Spleen (tissue), 11 donors: ENCODE data around the gene KIF12. TPM values are rescaled to one million over a fixed set of nuclear protein-coding genes. Genes with fewer than 3 reads are reported as not detected.

ENCODE experiments used
- DNase-seq: peaks from one replicate; pipeline ENCODE4 v3.0.0-alpha.2; 2020
- H3K27ac ChIP-seq, 8 donors: fragments of 200-600 bp; sonication (generic) in 7 of 8; 1 replicate in 4 of 8; 2 replicates in 4 of 8; pipeline versions ENCODE4 v1.5.0 to v1.8.0; 2016 to 2021; ENCODE audit warnings: inconsistent platforms in 4 of 8, mild to moderate bottlenecking in 4 of 8, moderate library complexity in 1 of 8
- H3K27me3 ChIP-seq, 7 donors: fragments of 200-600 bp; sonication (generic) in 6 of 7; replicated peaks in 1 of 7; 1 replicate in 4 of 7; 2 replicates in 3 of 7; pipeline versions ENCODE4 v1.5.0 to v1.8.0; 2016 to 2021; ENCODE audit warnings: inconsistent platforms in 3 of 7, mild to moderate bottlenecking in 1 of 7
- H3K36me3 ChIP-seq, 6 donors: fragments of 200-600 bp; sonication (generic) in 5 of 6; 1 replicate in 4 of 6; 2 replicates in 2 of 6; pipeline versions ENCODE4 v1.5.0 to v1.8.0; 2016 to 2021; ENCODE audit warnings: inconsistent platforms in 2 of 6
- H3K4me1 ChIP-seq, 6 donors: fragments of 200-600 bp; sonication (generic) in 5 of 6; 1 replicate in 3 of 6; 2 replicates in 3 of 6; pipeline versions ENCODE4 v1.5.0 to v1.8.0; 2016 to 2021; ENCODE audit warnings: inconsistent platforms in 3 of 6
- H3K4me3 ChIP-seq, 8 donors: fragments of 200-600 bp; sonication (generic) in 7 of 8; 1 replicate in 4 of 8; 2 replicates in 4 of 8; pipeline versions ENCODE4 v1.5.0 to v1.8.0; 2016 to 2021; ENCODE audit warnings: inconsistent platforms in 4 of 8, mild to moderate bottlenecking in 4 of 8, moderate library complexity in 2 of 8
- H3K9me3 ChIP-seq, 8 donors: fragments of 200-600 bp; sonication (generic) in 7 of 8; 1 replicate in 4 of 8; 2 replicates in 4 of 8; pipeline versions ENCODE4 v1.5.0 to v1.8.0; 2016 to 2021; ENCODE audit warnings: inconsistent platforms in 4 of 8
- POLR2A ChIP-seq, 3 donors: fragments of 450-650 bp; IDR thresholded peaks; one replicate each; pipeline ENCODE4 v1.5.1; 2017; ENCODE audit warnings: antibody characterized with exemption in 3 of 3, mild to moderate bottlenecking in 1 of 3
- POLR2AphosphoS5 ChIP-seq, 3 donors: sonication (generic); formaldehyde crosslinking; IDR thresholded peaks; one replicate each; pipeline ENCODE4 v1.5.1; 2017; ENCODE audit warnings: antibody characterized with exemption in 3 of 3
- WGBS, 5 donors: extraction: QIAGEN DNeasy Blood & Tissue Kit in 3 of 5; methylation state at CpG; one replicate each; pipeline versions ENCODE4 v1.1.5 to v1.1.7; 2013 to 2018; 5-methylcytosine and 5-hydroxymethylcytosine counted together
- intact Hi-C: fragments of 100-400 bp; cut with DNase I; formaldehyde crosslinking; loops from one replicate; pipeline ENCODE4 v1.15.0; 2023; ENCODE audit warnings: low total_unique reads
- polyA plus RNA-seq, 3 donors: library from polyadenylated mRNA; stranded (reverse); fragments of 200-250 nt; gene quantifications; one replicate each; pipeline ENCODE4 v1.2.1, GENCODE V29; 2013
- total RNA-seq, 7 donors: library from RNA; depleted of rRNA in 3 of 7; stranded (reverse); fragments of >200 nt in 3 of 7; fragmentation: NEBNext Ultra II Directional in 4 of 7; extraction: Animal tissue kit (Norgen Biotek cat#: 25700) in 4 of 7; gene quantifications; one replicate each; pipeline versions ENCODE4 v1.1.0 to v1.2.1, GENCODE V29; 2016 to 2021
- TF ChIP-seq, protein P1 (sequence below), 11 experiments: fragments of 200-600 bp in 7 of 11; fragments of 450-650 bp in 4 of 11; sonication (generic) in 4 of 11; IDR thresholded peaks in 8 of 11; conservative IDR thresholded peaks in 3 of 11; 1 replicate in 7 of 11; 2 replicates in 4 of 11; pipeline versions ENCODE4 v1.4.0 to v1.8.0; 2016 to 2021; ENCODE audit warnings: antibody characterized with exemption in 11 of 11, inconsistent platforms in 4 of 11, mild to moderate bottlenecking in 1 of 11
- donor health status: healthy with polysubstance abuse.
- donor health status: DM: no; HTN: no; CAD: no; lungs with moderate emphysema.
- donor health status: DM: no; HTN: no; CAD: no.
- donor health status: Bipolar disorder and iron deficiency.
- donor health status: healthy.
- donor health status: DM: no; HTN: no; CAD: no.
- donor health status: DM: yes; HTN: yes; CAD: no.

KIF12 gene
- total and polyA plus RNA-seq, 10 donors, result 0.20 to 1.5 (median 0.26) TPM; not detected in 5

DNA sequence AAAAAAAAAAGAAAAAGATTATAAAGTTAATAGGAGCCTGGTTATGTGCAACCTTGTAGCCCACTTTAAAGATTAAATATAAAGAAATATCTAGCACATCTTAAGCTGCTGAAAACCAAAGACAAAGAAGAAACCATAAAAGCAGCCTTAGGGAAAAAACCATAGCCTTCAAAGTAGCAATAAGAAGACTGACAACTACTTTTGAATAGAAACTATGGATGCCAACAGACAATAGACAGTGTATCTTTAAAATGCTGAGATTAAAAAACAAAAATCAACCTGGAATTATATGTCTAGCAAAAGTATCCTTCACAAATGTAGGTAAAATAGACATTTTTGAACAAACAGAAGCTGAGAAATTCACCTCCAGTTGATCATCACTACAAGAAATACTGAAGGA lies 3.4 kb upstream of the KIF12 start:
- TF ChIP-seq POLR2AphosphoS5 (IDR thresholded peaks at IDR 0.05) (no peak), POLR2A (IDR thresholded peaks at IDR 0.05) (no peak)
- TF ChIP-seq, protein P1, sequence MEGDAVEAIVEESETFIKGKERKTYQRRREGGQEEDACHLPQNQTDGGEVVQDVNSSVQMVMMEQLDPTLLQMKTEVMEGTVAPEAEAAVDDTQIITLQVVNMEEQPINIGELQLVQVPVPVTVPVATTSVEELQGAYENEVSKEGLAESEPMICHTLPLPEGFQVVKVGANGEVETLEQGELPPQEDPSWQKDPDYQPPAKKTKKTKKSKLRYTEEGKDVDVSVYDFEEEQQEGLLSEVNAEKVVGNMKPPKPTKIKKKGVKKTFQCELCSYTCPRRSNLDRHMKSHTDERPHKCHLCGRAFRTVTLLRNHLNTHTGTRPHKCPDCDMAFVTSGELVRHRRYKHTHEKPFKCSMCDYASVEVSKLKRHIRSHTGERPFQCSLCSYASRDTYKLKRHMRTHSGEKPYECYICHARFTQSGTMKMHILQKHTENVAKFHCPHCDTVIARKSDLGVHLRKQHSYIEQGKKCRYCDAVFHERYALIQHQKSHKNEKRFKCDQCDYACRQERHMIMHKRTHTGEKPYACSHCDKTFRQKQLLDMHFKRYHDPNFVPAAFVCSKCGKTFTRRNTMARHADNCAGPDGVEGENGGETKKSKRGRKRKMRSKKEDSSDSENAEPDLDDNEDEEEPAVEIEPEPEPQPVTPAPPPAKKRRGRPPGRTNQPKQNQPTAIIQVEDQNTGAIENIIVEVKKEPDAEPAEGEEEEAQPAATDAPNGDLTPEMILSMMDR (IDR thresholded peaks at IDR 0.05 in 8 of 11, conservative IDR thresholded peaks at IDR 0.05 in 3 of 11), result no peak
- Histone ChIP-seq H3K27ac (no peak overlapping the region), H3K27me3 (peaks cover 0 to 26% (median 17%) of the 10 kb centered on the region in 7 donors), H3K4me1 (peaks cover 0 to 29% (median 14%) of the 10 kb centered on the region in 6 donors), H3K9me3 (peaks cover 0 to 17% (median 9%) of the 10 kb centered on the region in 8 donors), H3K4me3 (no peak overlapping the region), H3K36me3 (no peaks in the 10 kb centered on the region)
- intact Hi-C loops, result no loop called here
- no peak for DNase-seq

DNA sequence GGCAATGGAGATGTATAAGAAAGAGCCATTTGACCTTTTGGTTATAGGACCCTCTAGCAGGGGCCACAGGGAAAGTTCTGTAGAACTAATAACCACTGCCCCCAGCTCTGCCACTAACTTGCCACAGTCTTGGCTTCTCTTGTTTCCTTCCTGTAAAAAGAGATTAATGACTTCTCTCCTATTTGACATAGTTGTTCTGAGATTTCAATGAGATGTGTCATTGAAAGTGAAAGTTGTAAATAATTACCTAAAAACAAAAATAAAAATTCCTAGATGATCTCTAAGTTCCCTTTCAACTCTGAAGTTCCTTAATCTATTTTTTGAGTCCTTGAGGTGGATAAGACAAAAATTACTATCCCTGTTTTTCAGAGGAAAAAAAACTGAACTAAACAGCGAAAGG lies 1.4 kb upstream of the KIF12 start:
- Histone ChIP-seq H3K4me1 (peaks cover 0 to 32% (median 16%) of the 10 kb centered on the region in 6 donors), H3K27ac (no peak overlapping the region), H3K27me3 (peaks cover 0 to 46% (median 21%) of the 10 kb centered on the region in 7 donors), H3K9me3 (peaks cover 0 to 17% (median 9%) of the 10 kb centered on the region in 8 donors), H3K4me3 (no peak overlapping the region), H3K36me3 (no peaks in the 10 kb centered on the region)
- intact Hi-C loops, result no loop called here
- TF ChIP-seq, protein P1 (IDR thresholded peaks at IDR 0.05 in 8 of 11, conservative IDR thresholded peaks at IDR 0.05 in 3 of 11), result no peak
- no peak for TF ChIP-seq POLR2A (IDR thresholded peaks at IDR 0.05)
- TF ChIP-seq POLR2AphosphoS5 (IDR thresholded peaks at IDR 0.05), result no peak
- no peak for DNase-seq
- 51 to 87% (median 77%) methylated on average over 1 of the region's 1 CpG for WGBS, 5 donors

DNA sequence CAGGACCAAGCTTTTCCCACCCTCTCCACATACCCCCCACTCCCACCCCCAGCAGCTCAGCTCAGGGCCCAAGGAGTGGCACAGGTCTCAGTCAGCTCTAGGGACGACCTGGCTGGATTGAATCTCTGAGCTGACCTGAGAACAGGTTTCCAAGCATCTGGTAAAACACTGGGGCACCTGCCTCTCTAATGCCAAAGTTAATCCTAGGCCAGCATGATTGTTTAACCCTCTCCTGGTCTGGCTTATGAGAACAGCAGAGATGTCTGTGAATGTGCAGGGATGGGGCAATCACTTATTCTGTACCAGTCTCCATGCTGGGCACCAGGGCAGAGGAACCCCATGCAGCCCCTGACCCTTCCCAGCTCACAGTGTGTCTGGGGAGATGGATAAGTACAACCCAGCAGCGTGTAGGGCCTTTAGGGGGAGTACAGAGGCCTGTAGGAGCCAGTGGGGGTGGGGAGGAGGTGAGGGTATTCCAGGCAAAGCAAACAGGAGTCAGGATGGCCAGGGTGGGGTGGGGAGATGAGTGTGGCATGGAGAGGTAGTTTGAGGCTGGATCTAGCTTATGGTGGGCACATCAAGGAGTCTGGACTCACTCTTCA lies 678 bp upstream of the KIF12 start:
- Histone ChIP-seq H3K4me3 (no peak overlapping the region), H3K36me3 (no peaks in the 10 kb centered on the region), H3K9me3 (peaks cover 0 to 17% (median 9%) of the 10 kb centered on the region in 8 donors), H3K27ac (no peak overlapping the region), H3K4me1 (peaks cover 0 to 32% (median 16%) of the 10 kb centered on the region in 6 donors), H3K27me3 (peaks cover 0 to 53% (median 21%) of the 10 kb centered on the region in 7 donors)
- DNase-seq, result peak; percentile 34
- TF ChIP-seq, protein P1 (IDR thresholded peaks at IDR 0.05 in 8 of 11, conservative IDR thresholded peaks at IDR 0.05 in 3 of 11), result no peak
- no peak for TF ChIP-seq POLR2A (IDR thresholded peaks at IDR 0.05)
- no peak for TF ChIP-seq POLR2AphosphoS5 (IDR thresholded peaks at IDR 0.05)
- 72 to 83% (median 80%) methylated on average over 2 of the region's 2 CpGs for WGBS, 5 donors
- intact Hi-C loops, result no loop called here

DNA sequence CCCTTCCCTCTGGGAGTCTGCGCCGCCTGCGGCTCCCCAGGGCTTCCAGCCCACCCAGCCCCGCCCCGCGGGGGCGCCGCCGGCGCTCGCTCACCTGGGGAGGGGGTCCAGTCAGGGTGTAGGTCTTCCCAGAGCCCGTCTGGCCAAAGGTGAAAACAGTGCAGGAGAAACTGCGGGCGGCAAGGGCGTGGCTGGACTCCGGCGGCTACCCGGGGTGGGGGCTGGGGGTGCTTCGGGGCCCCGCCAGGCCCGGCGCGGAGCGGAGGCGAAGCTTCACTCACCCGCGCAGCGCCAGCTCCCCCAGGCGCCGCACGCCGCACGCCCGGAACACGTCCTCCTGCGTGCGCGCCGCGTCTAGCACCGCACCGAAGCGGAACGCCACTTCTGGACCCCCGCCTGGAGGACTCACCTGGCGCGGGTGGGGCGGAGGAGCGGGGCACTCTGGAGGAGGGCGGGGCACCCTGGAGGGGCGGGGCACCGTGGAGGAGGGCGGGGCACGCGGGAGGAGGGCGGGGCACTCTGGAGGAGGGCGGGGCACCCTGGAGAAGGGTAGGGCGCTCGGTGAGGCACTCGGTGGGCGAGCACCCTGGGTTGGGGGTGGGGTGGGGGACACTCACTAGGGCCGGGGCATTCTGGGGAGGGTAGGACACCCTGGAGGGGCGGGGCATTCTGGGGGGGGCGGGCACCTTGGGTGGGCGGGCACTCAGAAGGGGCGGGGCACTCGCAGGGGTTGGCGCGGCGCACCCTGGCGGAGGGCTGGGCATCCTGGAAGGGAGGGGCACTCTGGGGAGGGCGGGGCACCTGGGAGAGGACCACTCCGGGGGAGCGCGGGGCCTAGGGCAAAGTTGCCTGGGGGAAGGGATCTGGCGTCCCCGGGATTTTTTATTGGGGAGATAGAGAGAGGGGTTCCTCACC lies 814 bp downstream of the KIF12 start:
- peak overlapping the region; percentile 9 to 69 (median 39) for H3K4me3 ChIP-seq
- intact Hi-C loops, result no loop called here
- TF ChIP-seq, protein P1 (IDR thresholded peaks at IDR 0.05 in 8 of 11, conservative IDR thresholded peaks at IDR 0.05 in 3 of 11), result no peak
- TF ChIP-seq POLR2AphosphoS5 (IDR thresholded peaks at IDR 0.05) (no peak), POLR2A (IDR thresholded peaks at IDR 0.05) (no peak)
- DNase-seq, result no peak
- 1 to 15% (median 5%) methylated on average over 6 to 77 of the region's 77 CpGs for WGBS, 5 donors
- no peak overlapping the region for H3K27ac ChIP-seq
- peaks cover 0 to 64% (median 21%) of the 10 kb centered on the region in 7 donors for H3K27me3 ChIP-seq
- peaks cover 0 to 32% (median 16%) of the 10 kb centered on the region in 6 donors for H3K4me1 ChIP-seq
- H3K36me3 ChIP-seq, result no peaks in the 10 kb centered on the region
- peaks cover 0 to 17% (median 9%) of the 10 kb centered on the region in 8 donors for H3K9me3 ChIP-seq
